ENCODE measurements around the gene C22orf39. TPM values are rescaled to one million over a fixed set of nuclear protein-coding genes. Genes with fewer than 3 reads are reported as not detected.

Gene C22orf39
- total RNA-seq, 2 donors from 2014 or later: 57.4 to 85.8 TPM

DNA sequence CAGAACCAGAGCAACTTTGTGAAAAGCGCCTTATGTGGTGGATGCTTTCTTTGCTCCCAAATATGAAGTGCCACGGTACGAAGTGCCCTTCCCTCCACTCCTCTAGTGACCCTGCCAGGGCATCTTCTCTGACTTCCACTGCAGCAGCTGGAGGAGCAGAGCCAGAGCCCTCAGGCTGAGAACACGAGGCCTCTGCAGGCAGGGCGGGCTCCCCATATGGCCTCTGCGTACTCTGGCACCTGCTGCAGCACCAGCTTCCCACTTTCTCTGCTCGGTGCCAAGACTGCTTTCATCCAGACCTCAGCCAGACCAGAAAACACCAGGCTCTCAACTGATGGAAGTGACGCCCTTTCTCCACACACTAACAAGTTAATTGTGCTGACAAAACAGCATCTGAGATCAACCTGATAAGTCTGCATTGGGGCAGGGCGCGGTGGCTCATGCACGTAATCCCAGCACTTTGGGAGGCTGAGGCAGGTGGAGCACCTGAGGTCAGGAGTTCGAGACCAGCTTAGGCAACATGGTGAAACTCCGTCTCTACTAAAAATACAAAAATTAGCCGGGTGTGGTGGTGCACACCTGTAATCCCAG is 18.7 kb upstream of the C22orf39 start:
- 82% methylated on average over 14 of the region's 14 CpGs for WGBS
- TF ChIP-seq, protein P1, sequence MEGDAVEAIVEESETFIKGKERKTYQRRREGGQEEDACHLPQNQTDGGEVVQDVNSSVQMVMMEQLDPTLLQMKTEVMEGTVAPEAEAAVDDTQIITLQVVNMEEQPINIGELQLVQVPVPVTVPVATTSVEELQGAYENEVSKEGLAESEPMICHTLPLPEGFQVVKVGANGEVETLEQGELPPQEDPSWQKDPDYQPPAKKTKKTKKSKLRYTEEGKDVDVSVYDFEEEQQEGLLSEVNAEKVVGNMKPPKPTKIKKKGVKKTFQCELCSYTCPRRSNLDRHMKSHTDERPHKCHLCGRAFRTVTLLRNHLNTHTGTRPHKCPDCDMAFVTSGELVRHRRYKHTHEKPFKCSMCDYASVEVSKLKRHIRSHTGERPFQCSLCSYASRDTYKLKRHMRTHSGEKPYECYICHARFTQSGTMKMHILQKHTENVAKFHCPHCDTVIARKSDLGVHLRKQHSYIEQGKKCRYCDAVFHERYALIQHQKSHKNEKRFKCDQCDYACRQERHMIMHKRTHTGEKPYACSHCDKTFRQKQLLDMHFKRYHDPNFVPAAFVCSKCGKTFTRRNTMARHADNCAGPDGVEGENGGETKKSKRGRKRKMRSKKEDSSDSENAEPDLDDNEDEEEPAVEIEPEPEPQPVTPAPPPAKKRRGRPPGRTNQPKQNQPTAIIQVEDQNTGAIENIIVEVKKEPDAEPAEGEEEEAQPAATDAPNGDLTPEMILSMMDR (IDR thresholded peaks at IDR 0.05): no peak
- TF ChIP-seq POLR2A (IDR thresholded peaks at IDR 0.05): no peak
- Histone ChIP-seq H3K36me3 (peaks cover 21 to 49% of the 10 kb centered on the region in 2 donors), H3K27me3 (replicated peaks; ENCODE audit: insufficient read depth) (no peaks in the 10 kb centered on the region), H3K9me3 (no peaks in the 10 kb centered on the region), H3K4me3 (no peak overlapping the region), H3K4me1 (replicated peaks) (no peaks in the 10 kb centered on the region), H3K27ac (no peak overlapping the region)
- DNase-seq (ENCODE audit: low spot score): no peak
- intact Hi-C loops (cut with DNase I): no loop called here

DNA sequence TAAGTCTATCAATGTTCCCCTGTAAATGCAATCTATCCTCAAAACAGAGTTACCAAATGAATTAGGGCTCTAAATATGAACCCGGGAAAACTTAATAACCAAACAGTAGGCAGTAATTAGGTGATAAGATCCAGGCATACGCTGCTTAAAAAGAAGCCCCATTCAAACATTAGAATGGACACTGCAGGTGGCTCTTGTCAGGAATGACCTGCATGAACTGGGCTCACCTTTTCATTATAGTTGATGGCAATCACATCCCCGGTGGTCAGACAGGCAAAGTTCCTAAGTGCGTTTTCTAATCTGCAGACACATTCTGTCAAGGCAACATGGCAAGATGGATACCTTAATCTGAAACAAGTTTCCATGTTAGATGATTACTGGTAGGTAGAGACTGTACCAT is 17.5 kb upstream of the C22orf39 start:
- no peak overlapping the region for H3K4me3 ChIP-seq
- no peak for TF ChIP-seq POLR2AphosphoS5 (IDR thresholded peaks at IDR 0.05)
- TF ChIP-seq POLR2A (IDR thresholded peaks at IDR 0.05): no peak
- TF ChIP-seq, protein P1 (IDR thresholded peaks at IDR 0.05): no peak
- H3K27me3 ChIP-seq (replicated peaks; ENCODE audit: insufficient read depth): no peaks in the 10 kb centered on the region
- WGBS: 92% methylated on average over 4 of the region's 4 CpGs
- peaks cover 20 to 38% of the 10 kb centered on the region in 2 donors for H3K36me3 ChIP-seq
- H3K4me1 ChIP-seq (replicated peaks): no peaks in the 10 kb centered on the region
- no peak for DNase-seq (ENCODE audit: low spot score)
- intact Hi-C loops (cut with DNase I): no loop called here
- H3K27ac ChIP-seq: no peak overlapping the region
- H3K9me3 ChIP-seq: no peaks in the 10 kb centered on the region

DNA sequence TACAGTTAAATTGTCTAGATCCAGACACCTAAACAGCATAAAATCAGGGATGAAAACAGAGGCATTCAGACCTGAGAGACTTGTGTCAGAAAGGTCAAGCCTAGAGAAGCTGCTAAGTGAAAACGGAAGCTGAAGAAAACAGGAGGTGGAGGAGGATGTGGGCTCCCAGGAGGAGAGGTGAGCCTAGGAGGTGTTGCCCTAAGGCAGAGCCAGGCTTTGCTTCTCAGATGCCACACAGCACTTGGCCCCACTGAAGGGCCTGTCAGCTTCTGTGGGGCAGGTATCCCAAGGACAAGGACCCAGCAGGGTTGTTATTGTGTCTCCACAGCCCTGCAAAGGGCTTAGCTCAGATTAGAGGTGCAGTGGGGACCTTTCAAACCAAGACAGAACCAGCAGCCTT is 17.0 kb upstream of the C22orf39 start:
- no peaks in the 10 kb centered on the region for H3K27me3 ChIP-seq (replicated peaks; ENCODE audit: insufficient read depth)
- H3K27ac ChIP-seq: no peak overlapping the region
- H3K4me3 ChIP-seq: no peak overlapping the region
- intact Hi-C loops (cut with DNase I): no loop called here
- WGBS: 84% methylated on average over 1 of the region's 1 CpG
- H3K4me1 ChIP-seq (replicated peaks): no peaks in the 10 kb centered on the region
- TF ChIP-seq POLR2AphosphoS5 (IDR thresholded peaks at IDR 0.05): no peak
- TF ChIP-seq, protein P1 (IDR thresholded peaks at IDR 0.05): no peak
- TF ChIP-seq POLR2A (IDR thresholded peaks at IDR 0.05): no peak
- H3K36me3 ChIP-seq: peaks cover 20 to 33% of the 10 kb centered on the region in 2 donors
- no peak for DNase-seq (ENCODE audit: low spot score)
- H3K9me3 ChIP-seq: no peaks in the 10 kb centered on the region

DNA sequence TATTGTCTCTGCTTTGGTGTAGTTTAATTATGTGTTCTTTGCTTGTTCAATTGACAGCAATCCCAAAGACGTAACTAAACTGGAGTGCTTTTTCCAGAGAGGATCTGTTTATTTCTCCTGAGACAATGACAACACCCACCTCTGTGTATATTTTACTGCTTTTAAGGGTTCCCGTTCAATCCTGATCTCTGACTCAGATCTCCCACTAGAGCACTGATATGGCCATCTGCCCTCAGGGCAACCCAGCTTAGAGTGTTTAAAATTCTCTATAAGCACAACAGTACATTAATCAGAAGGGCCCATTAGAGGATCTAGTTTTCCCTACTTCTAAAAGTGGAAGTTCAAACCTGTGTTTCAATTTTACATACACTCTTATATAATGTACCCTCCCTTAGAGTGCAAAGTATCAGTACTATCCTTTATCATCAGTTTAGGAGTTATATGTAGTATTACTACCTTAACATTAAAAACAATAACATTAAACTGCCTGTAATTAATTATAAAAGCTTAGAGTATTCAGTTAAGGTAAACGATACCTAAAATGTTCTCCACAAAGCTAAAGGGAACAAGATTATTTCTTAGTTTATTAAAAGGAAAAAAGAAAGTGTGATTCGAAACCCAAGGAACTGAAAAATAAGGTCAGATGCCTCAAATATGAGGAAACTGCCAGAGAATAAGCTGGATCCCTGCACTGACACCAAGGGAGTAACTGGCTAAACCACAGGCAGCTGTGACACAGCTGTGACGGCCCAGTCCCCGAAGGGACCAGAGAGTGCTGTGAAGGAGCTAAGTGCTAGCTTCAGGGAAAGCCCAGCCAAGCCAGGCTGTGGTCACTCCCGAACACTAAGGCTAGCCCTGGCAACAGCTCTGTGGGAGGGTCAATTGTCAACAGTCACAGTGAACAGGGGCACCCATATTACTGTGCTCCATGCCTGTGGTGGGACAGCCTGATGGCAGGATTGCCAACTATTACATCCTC is 16.3 kb upstream of the C22orf39 start:
- 70% methylated on average over 7 of the region's 7 CpGs for WGBS
- H3K27ac ChIP-seq: peak overlapping the region in 1 of 2 donors; percentile 21
- no peak overlapping the region for H3K4me3 ChIP-seq
- H3K4me1 ChIP-seq (replicated peaks): no peaks in the 10 kb centered on the region
- H3K36me3 ChIP-seq: peaks cover 19 to 30% of the 10 kb centered on the region in 2 donors
- no peak for DNase-seq (ENCODE audit: low spot score)
- intact Hi-C loops (cut with DNase I): no loop called here
- H3K27me3 ChIP-seq (replicated peaks; ENCODE audit: insufficient read depth): no peaks in the 10 kb centered on the region
- TF ChIP-seq POLR2AphosphoS5 (IDR thresholded peaks at IDR 0.05) (no peak), POLR2A (IDR thresholded peaks at IDR 0.05) (no peak)
- TF ChIP-seq, protein P1 (IDR thresholded peaks at IDR 0.05): no peak
- H3K9me3 ChIP-seq: no peaks in the 10 kb centered on the region

Measured in prostate gland (tissue), 2 donors.